NCI-H345 (cell line): ENCODE data around the gene METTL4.

Experiments used
- DNase-seq: peaks from one replicate; lab custom pipeline; 2025; lab: John Stamatoyannopoulos, UW

Gene METTL4

GRCh38 chr18:2571200-2572170, at the start of gene METTL4, which contains the start of gene NDC80:
METTL4 (minus strand) TSS chr18:2571505; CDS start chr18:2567216, 4,289 bp downstream.
NDC80 (plus strand) TSS chr18:2571557; CDS start chr18:2572986, 1,429 bp downstream.
- DNase-seq = peak; percentile 91

GRCh38 chr18:2618009-2618408, 46.7 kb upstream of the METTL4 start:
- DNase-seq = no peak

- no peak for DNase-seq
Observed at GRCh38 chr18:2617401-2617998, 46.2 kb upstream of the METTL4 start.

- no peak for DNase-seq
Observed at GRCh38 chr18:2612996-2613395, 41.7 kb upstream of the METTL4 start.

GRCh38 chr18:2610549-2610948, 39.2 kb upstream of the METTL4 start:
- DNase-seq = no peak

- DNase-seq = no peak
Observed at GRCh38 chr18:2609604-2610003, 38.3 kb upstream of the METTL4 start.

- no peak for DNase-seq
Observed at GRCh38 chr18:2606335-2606734, 35.0 kb upstream of the METTL4 start.

GRCh38 chr18:2602844-2603243, 31.5 kb upstream of the METTL4 start:
- no peak for DNase-seq

GRCh38 chr18:2597639-2598038, 26.3 kb upstream of the METTL4 start:
- DNase-seq = peak; percentile 0

- DNase-seq = no peak
Observed at GRCh38 chr18:2590303-2590702, 19.0 kb upstream of the METTL4 start.

- no peak for DNase-seq
Observed at GRCh38 chr18:2589345-2590068, 18.2 kb upstream of the METTL4 start.

GRCh38 chr18:2588666-2589344, 17.5 kb upstream of the METTL4 start:
- no peak for DNase-seq

- no peak for DNase-seq
Observed at GRCh38 chr18:2587788-2588187, 16.5 kb upstream of the METTL4 start.

- DNase-seq = no peak
Observed at GRCh38 chr18:2573408-2573807, 2.1 kb upstream of the METTL4 start.

GRCh38 chr18:2572892-2573291, 1.6 kb upstream of the METTL4 start:
- no peak for DNase-seq

- no peak for DNase-seq
Observed at GRCh38 chr18:2572171-2572569, 865 bp upstream of the METTL4 start.

- DNase-seq = peak; percentile 57
Observed at GRCh38 chr18:2570772-2571199, 519 bp downstream of the METTL4 start.

- DNase-seq = no peak
Observed at GRCh38 chr18:2569338-2570207, 1.7 kb downstream of the METTL4 start.

GRCh38 chr18:2568605-2569004, 2.7 kb downstream of the METTL4 start:
- no peak for DNase-seq

- DNase-seq = no peak
Observed at GRCh38 chr18:2568129-2568528, 3.2 kb downstream of the METTL4 start.

GRCh38 chr18:2564373-2564772, 6.9 kb downstream of the METTL4 start:
- no peak for DNase-seq
